ENCODE data around the gene NDUFS7.

DNA sequence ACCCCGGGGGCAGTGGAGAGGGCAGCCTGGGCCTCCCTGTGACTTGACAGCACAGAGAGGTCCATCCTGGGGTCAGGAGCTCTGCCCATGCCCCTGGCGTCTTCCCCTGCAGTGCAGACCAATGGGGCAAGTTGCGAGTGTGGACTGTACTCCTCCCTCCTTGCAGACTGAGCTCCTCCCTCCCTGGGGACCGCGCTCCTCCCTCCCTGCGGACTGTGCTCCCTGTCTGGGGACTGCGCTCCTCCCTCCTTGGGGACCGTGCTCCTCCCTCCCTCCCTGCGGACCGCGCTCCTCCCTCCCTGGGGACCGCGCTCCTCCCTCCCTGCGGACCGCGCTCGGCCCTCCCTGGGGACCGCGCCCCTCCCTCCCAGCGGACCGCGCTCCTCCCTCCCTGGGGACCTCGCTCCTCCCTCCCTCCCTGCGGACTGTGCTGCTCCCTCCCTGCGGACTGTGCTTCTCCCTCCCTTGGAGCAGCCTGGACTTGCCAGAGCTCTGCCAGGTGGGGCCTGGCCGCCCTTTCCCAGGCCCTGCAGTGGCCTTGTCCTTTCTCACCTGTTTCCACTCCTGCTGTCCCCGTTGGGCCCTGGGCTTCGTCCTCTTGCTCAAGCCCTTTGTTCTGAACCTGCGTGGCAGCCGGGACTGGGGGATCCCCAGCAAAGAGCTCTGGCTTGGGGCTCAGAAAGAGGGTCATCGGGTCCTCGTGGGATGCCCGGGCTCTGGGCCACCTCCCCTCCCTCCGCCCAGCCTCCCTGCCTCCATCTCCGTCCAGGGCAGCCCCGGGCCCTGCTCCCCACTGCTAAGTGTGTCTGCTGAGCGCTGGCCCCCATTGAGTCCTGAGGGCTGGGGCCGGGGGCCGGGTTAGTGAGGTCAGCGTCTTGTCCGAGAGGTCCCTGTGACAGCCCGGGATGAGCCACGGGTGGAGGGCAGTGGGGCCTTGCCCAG, 10.8 kb downstream of the NDUFS7 start:
- TF ChIP-seq, protein P1, sequence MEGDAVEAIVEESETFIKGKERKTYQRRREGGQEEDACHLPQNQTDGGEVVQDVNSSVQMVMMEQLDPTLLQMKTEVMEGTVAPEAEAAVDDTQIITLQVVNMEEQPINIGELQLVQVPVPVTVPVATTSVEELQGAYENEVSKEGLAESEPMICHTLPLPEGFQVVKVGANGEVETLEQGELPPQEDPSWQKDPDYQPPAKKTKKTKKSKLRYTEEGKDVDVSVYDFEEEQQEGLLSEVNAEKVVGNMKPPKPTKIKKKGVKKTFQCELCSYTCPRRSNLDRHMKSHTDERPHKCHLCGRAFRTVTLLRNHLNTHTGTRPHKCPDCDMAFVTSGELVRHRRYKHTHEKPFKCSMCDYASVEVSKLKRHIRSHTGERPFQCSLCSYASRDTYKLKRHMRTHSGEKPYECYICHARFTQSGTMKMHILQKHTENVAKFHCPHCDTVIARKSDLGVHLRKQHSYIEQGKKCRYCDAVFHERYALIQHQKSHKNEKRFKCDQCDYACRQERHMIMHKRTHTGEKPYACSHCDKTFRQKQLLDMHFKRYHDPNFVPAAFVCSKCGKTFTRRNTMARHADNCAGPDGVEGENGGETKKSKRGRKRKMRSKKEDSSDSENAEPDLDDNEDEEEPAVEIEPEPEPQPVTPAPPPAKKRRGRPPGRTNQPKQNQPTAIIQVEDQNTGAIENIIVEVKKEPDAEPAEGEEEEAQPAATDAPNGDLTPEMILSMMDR (IDR thresholded peaks at IDR 0.05), result no peak
- no peak for TF ChIP-seq ZFX (IDR thresholded peaks at IDR 0.05; ENCODE audit: borderline replicate concordance)

Data from 22Rv1 (cell line).